ENCODE data around the gene GALT.

The GALT gene

DNA sequence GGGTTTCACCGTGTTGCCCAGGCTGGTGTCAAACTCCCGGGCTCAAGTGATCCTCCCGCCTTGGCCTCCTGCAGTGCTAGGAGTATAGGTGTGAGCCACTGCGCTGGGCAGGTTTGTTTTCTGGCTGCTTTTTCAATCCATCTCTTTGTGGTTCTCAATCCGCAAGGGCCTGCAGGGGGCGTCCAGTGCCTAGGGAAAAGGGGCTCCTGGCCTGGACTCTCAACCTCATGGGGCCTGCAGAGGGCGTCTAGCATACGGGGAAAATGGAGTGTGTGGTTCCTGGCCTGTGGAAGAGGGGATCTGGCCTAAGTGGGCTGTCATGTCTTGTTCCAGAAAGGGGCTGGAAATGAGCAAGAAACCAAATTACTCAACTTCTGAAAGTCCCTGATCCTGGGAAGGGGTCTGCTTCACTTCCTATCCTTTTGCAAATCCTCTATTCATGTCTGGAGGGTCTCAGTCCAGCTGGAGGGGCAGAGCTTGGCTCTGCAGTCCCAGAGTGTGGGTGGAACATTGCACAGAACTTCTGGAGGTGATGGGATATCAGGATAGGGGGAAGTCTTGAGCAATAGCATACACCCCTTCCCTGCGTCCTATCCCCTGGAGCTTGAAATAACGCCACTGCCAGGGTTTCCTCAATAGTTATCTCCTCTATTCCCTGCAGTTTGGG, 28.7 kb downstream of the GALT start:
- no peak overlapping the region for H3K4me3 ChIP-seq (ENCODE audit: low read depth, low read length)

GRCh38 chr9:34675869-34676268, 29.4 kb downstream of the GALT start:
- no peak overlapping the region for H3K4me3 ChIP-seq (ENCODE audit: low read depth, low read length)

GRCh38 chr9:34684145-34684544, 37.7 kb downstream of the GALT start:
- H3K4me3 ChIP-seq (ENCODE audit: low read depth, low read length) = no peak overlapping the region

DNA sequence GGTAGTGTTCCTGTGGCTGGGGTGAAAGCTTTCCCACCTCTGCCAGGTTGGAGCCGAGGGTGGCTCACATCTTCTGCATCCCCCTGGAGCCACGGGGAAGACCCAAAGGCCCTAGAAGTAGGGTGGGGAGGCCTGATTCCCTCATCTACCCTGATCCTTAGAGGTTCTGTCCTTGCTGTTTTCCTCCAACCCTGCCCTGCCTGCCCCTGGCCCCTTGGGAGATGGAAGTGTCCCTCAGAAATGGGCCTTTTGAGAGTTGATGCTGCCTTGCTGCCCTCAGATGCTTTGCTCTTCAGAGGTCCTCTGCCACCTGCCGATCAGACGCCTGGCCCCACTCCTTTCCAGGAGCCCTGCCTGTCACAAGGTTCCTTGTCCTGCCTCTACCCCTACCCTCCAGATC, 38.3 kb downstream of the GALT start:
- H3K4me3 ChIP-seq (ENCODE audit: low read depth, low read length) = no peak overlapping the region

GRCh38 chr9:34685591-34685990, 39.1 kb downstream of the GALT start:
- no peak overlapping the region for H3K4me3 ChIP-seq (ENCODE audit: low read depth, low read length)

DNA sequence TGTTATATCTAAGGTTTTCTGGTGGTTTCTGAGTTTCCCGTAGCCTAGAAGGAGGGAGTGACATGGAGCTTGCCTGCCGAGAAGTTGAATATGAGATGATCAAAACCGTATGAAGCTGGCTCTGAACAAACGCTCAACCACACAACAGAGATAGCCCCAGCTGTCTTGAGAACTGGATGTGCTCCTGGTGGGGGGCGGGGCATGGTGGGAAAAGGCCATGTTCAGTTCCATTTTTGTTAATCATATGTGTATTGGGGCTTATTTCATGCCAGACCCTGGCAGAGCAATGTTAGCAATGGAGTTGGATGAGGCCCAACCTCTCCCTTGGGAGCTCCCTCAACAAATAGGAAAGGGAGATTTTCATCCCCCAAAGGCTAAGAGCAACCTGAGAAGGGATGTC, 39.8 kb downstream of the GALT start:
- H3K4me3 ChIP-seq (ENCODE audit: low read depth, low read length) = no peak overlapping the region

GRCh38 chr9:34686732-34687131, 40.3 kb downstream of the GALT start:
- no peak overlapping the region for H3K4me3 ChIP-seq (ENCODE audit: low read depth, low read length)

GRCh38 chr9:34687276-34688030, 41.0 kb downstream of the GALT start:
- H3K4me3 ChIP-seq (ENCODE audit: low read depth, low read length) = no peak overlapping the region

GRCh38 chr9:34688329-34689115, 42.0 kb downstream of the GALT start:
- H3K4me3 ChIP-seq (ENCODE audit: low read depth, low read length) = no peak overlapping the region

DNA sequence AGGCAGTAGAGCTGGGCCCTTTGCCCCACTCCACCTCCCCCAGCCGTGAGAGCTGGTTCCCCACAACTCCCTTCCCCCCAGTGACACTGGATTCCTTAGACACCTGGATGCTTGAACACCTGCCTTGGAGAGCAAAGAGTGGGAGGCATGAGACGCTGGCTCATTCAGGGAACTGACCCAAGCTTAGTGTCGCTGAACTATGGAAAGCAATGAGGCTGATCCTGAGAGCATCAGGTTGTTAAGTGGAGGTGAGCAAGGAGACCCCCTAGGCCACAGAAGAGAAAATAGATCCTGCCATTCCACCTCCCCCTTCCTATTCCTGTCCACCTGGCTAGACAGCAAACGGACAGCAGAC, 42.6 kb downstream of the GALT start:
- no peak overlapping the region for H3K4me3 ChIP-seq (ENCODE audit: low read depth, low read length)

- no peak overlapping the region for H3K4me3 ChIP-seq (ENCODE audit: low read depth, low read length)
Measured at GRCh38 chr9:34689512-34689911, 43.0 kb downstream of the GALT start.

DNA sequence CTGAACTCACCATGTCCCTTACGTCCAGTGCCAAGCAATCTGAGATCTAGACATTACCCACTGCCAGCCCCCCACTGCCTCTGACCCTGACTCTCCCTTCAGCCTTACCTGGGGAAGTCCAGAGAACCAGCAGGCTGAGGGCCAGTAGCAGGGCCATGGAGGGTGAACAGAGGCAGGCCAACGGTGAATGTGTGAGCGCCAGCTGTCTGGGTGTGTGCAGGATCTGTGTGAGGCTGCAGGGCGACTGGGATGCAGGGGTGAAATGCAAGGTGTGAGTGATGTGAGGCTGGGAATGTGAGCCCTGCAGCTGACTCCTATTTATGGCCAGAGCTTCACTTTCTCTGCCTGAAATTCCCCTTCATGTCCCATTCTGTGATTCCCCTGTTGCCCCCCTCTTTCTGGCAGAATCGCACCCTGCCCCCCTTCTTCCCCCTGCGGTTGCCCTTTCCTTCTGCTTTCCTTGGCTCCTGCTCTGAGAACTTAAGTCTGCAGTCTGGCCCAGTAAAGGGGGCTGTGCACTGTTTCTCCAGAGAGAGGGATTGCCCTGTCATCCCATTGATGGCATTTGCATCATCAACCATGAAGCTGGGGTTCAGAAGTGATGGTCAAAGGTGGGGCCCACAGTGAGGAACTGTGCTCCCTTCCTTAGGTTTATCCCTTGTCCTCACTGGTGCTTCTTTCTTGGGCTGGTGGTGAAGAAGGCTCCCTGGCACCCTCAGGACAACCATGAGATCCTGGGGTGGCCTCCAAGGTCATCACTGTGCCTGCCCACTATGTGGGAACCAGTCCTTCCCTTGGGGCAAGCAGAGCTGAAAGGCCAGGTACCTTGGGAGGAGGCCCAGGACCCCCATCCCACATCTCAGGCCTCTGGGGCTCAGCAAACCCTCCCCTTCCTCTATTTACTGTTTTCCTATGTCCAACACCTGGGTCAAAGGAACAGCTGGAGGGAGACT, 44.8 kb downstream of the GALT start, which contains the start of gene CCL19:
Gene CCL19, minus strand, starts transcription at position 294 of the 953 bp plus-strand sequence. Its CDS starts 137 bp downstream, at position 157.
- no peak within 1 kb of the TSS for H3K4me3 ChIP-seq (ENCODE audit: low read depth, low read length)

GRCh38 chr9:34691936-34692315, 45.5 kb downstream of the GALT start:
- H3K4me3 ChIP-seq (ENCODE audit: low read depth, low read length) = no peak overlapping the region

- H3K4me3 ChIP-seq (ENCODE audit: low read depth, low read length) = no peak overlapping the region
Measured at GRCh38 chr9:34693560-34693959, 47.1 kb downstream of the GALT start.

DNA sequence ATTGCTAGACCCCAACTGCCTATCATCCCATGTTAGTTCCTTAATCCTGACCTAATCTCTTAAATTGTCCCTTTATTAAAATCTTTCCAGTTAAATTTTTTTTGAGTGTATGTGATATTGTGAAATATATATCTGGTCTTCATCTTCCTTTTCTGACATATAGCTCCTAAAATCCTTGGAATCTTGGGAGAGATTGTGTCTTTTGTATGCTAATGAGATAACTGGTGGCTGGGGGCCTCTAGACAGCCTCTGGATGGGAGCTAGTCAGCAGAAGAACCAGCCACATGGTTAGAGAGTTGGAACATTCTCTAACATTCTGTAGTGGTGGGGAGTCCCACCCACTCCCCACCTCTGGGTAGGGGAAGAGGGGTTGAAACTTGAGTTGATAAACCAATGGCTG, 48.3 kb downstream of the GALT start:
- no peak overlapping the region for H3K4me3 ChIP-seq (ENCODE audit: low read depth, low read length)

All from iPS-11a (cell line).